ENCODE data around the gene TMEM208.

The TMEM208 gene

DNA sequence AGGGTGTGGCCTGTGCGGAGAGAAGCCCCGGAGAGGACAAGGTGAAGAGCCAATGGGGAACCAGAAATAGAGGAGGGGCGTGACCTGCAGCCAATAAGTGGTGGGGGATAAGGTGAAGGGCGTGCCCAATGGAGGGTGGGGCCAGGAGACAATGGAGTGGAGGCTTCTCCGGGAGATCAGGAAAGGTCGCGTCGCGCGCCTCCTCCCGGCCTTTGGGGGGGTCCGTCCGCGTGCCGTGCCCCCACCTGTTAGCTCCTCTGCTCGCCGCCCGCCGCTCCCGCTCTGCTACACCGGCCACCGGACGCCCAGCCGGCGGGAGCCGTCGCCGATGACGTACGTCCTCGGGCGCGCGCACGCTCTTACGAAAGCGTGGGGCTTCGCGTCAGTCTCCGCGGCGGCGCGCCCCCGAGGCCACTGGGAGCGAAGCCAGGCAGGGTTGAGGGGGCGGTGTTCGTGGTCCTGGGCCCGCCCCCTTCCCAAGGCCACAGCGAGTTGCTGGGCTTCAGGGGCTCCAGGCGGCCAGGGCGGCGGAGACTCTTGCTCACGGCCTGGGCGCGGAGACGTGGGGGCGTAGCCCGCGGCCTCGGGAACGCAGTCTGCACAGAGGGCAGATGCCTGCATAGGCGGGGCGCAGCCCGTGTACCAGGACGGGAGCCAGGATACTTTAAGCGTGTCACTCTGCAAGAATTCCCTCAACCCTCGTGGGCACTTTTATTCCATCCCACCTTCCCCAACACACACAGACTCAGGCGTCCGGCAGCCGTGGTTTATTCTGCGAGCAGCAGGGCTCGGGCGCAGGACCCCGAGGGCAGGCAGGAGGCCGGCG is 43.1 kb upstream of the TMEM208 start, which contains the start of gene MATCAP1:
TSS of gene MATCAP1 (minus strand) at position 337 of the 826 bp plus-strand sequence. CDS start 3,353 bp downstream, outside the sequence.
- H3K27ac ChIP-seq, result peak within 1 kb of the TSS; percentile 91
- no peak for TF ChIP-seq CTCF (conservative IDR thresholded peaks at IDR 0.05)
- 0 out of 2 replicates have a peak, but pooled peaks have one; percentile 11 for TF ChIP-seq ZFX (IDR thresholded peaks at IDR 0.05)

- TF ChIP-seq CTCF (conservative IDR thresholded peaks at IDR 0.05), result no peak
- TF ChIP-seq ZFX (IDR thresholded peaks at IDR 0.05), result no peak
- H3K27ac ChIP-seq, result peak overlapping the region; percentile 91
Measured at GRCh38 chr16:67184453-67184994, 42.4 kb upstream of the TMEM208 start.

DNA sequence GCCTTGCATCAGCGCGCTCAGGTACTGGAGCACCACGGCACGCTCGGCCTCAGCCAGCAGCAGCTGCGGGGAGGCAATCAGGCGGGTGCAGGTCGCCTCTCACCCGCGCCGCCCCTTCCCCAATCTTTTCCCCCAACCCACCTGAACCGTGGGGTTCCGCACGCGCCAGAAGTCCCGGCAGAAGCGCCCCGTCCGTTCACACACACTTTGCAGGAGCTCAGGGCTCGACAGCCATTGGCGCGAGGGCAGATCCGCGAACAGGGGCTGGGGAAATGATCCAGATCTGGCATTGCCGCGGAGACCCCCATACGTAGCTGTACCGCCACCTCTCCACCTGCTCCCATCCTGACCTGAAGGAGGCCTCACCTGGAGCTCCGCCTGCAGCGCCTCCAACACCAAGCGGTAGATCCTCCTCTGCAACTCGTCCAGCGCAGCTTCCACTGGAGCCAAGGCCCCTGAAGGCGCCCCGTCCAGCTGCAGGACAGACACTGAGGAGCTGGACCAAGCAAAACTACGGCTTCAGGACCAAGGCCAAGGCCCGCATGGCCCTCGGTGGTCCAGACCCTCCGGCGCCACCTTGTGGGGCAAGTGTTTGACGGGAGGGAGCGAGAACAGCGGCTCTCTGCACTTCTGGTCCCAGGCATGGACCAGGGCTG is 41.8 kb upstream of the TMEM208 start:
- TF ChIP-seq CTCF (conservative IDR thresholded peaks at IDR 0.05), result peak; percentile 75
- no peak for TF ChIP-seq ZFX (IDR thresholded peaks at IDR 0.05)
- H3K27ac ChIP-seq, result peak overlapping the region; percentile 91

- no peak overlapping the region for H3K27ac ChIP-seq
Measured at GRCh38 chr16:67185651-67186134, 41.2 kb upstream of the TMEM208 start.

GRCh38 chr16:67186550-67186950 is 40.4 kb upstream of the TMEM208 start:
- H3K27ac ChIP-seq, result no peak overlapping the region
- TF ChIP-seq CTCF (conservative IDR thresholded peaks at IDR 0.05) (no peak), ZFX (IDR thresholded peaks at IDR 0.05) (no peak)

More at GRCh38 chr16:67185651-67186134, 41.2 kb upstream of the TMEM208 start:
- no peak; the same call in 1 of the 2 replicates for TF ChIP-seq CTCF (conservative IDR thresholded peaks at IDR 0.05)
- no peak for TF ChIP-seq ZFX (IDR thresholded peaks at IDR 0.05)

- no peak for TF ChIP-seq CTCF (conservative IDR thresholded peaks at IDR 0.05)
- no peak overlapping the region for H3K27ac ChIP-seq
Measured at GRCh38 chr16:67187175-67187890, 39.6 kb upstream of the TMEM208 start.
